Muscle of arm (tissue), 12 donors: Measurements from ENCODE around the gene OCA2. TPM values are rescaled to one million over a fixed set of nuclear protein-coding genes. Genes with fewer than 3 reads are reported as not detected.
"Not testable (repeated sequence)": the region's sequence is repeated elsewhere in the genome, so short reads cannot be mapped to it uniquely, and the experiment has no call there.

ENCODE experiments used
- DNase-seq: peaks from one replicate; pipeline ENCODE4 v3.0.0-alpha.2; 2013
- polyA plus RNA-seq, 12 donors: library from polyadenylated mRNA; unstranded; fragments of 120-200 nt; gene quantifications; one replicate each; pipeline ENCODE4 v1.2.1, GENCODE V29; 2013; ENCODE audit not compliant: insufficient read length in 12 of 12

OCA2 gene
- polyA plus RNA-seq, 12 donors, result 2.0 to 4.9 (median 2.8) TPM; not detected in 1

GRCh38 chr15:27731776-27732175 lies 367.3 kb downstream of the OCA2 start:
- no peak for DNase-seq

GRCh38 chr15:27730868-27731267 lies 368.2 kb downstream of the OCA2 start:
- no peak for DNase-seq

- DNase-seq, result no peak
Measured at GRCh38 chr15:27725731-27726130, 373.4 kb downstream of the OCA2 start.

GRCh38 chr15:27723821-27724220 lies 375.3 kb downstream of the OCA2 start:
- DNase-seq, result no peak

GRCh38 chr15:27722102-27722501 lies 377.0 kb downstream of the OCA2 start:
- no peak for DNase-seq

- DNase-seq, result no peak
Measured at GRCh38 chr15:27714675-27715074, 384.4 kb downstream of the OCA2 start.

GRCh38 chr15:27713850-27714249 lies 385.3 kb downstream of the OCA2 start:
- not testable (repeated sequence) for DNase-seq

GRCh38 chr15:27707257-27707656 lies 391.9 kb downstream of the OCA2 start:
- peak; percentile 12 for DNase-seq

- no peak for DNase-seq
Measured at GRCh38 chr15:27706300-27706699, 392.8 kb downstream of the OCA2 start.

GRCh38 chr15:27705056-27705455 lies 394.1 kb downstream of the OCA2 start:
- no peak for DNase-seq

Other genes with a start within 250 kb of the OCA2 start
- gene HERC2, start 222.9 kb upstream of the OCA2 start, polyA plus RNA-seq, result 10 to 100 TPM in 11 of 12 donors, not detected in 1; 30.9 to 66.8 (median 36.6) TPM